BJ (cell line): ENCODE results near the gene ZNF148. TPM values are rescaled to one million over a fixed set of nuclear protein-coding genes. Genes with fewer than 3 reads are reported as not detected.
A peak's percentile ranks its signal among the peaks of the same experiment; 100 is the strongest.

ENCODE experiments used
- CTCF ChIA-PET: fragments of 350-600 bp; formaldehyde crosslinking; extraction: SDS; loops from one replicate; lab custom pipeline; 2021; ENCODE audit warnings: antibody characterized with exemption, inconsistent platforms; lab: Yijun Ruan, JAX
- POLR2A ChIA-PET: fragments of 300-600 bp; sonication (Branson Sonifier 250); formaldehyde crosslinking; extraction: SDS; loops from one replicate; lab custom pipeline; 2021; ENCODE audit warnings: antibody characterized with exemption; lab: Charles Lee
- DNase-seq: peaks from one replicate; pipeline ENCODE4 v3.0.0-alpha.2; 2011; ENCODE audit warnings: low read depth
- H3K27me3 ChIP-seq: 2 replicates; pipeline ENCODE4 v1.6.0; 2011; ENCODE audit warnings: low read length; ENCODE audit not compliant: control insufficient read depth, insufficient read depth
- H3K36me3 ChIP-seq: 2 replicates; pipeline ENCODE4 v1.5.1; 2011; ENCODE audit warnings: low read length; ENCODE audit not compliant: control insufficient read depth, insufficient read depth
- H3K4me3 ChIP-seq: 2 replicates; pipeline ENCODE4 v1.5.1; 2011; ENCODE audit warnings: low read depth, mild to moderate bottlenecking, control low read depth, low read length
- CTCF ChIP-seq: IDR thresholded peaks from 2 replicates; pipeline ENCODE4 v1.5.1; 2011; ENCODE audit warnings: low read depth, mild to moderate bottlenecking, control low read depth, inconsistent platforms, low read length, moderate library complexity; ENCODE audit not compliant: insufficient read depth
- polyA minus RNA-seq: library from RNA; depleted of rRNA, polyadenylated mRNA; stranded (reverse); fragments of >200 nt; gene quantifications from 2 replicates; pipeline ENCODE4 v1.2.3, GENCODE V29; 2011; rRNA and poly(A)+ RNA removed
- polyA plus RNA-seq: library from polyadenylated mRNA; depleted of rRNA; stranded (reverse); fragments of >200 nt; gene quantifications from 2 replicates; pipeline ENCODE4 v1.2.3, GENCODE V29; 2011; rRNA removed

Gene ZNF148
- polyA plus RNA-seq (18.4 and 31.7 TPM in 2 replicates), polyA minus RNA-seq (36.1 and 42.7 TPM in 2 replicates)

GRCh38 chr3:125374996-125375941 lies at the start of gene ZNF148:
TSS of gene ZNF148 (minus strand) at chr3:125375325. CDS start at chr3:125313640, 61,685 bp downstream.
- TF ChIP-seq CTCF: peak; percentile 13; the same call in 1 of the 2 replicates
- Histone ChIP-seq H3K36me3 (no peaks in the 10 kb centered on the region), H3K4me3 (peak within 1 kb of the TSS; percentile 78), H3K27me3 (no peaks in the 10 kb centered on the region)
- no peak for DNase-seq
- ChIA-PET CTCF (interaction anchor here (0.8 kb wide), 1 partner anchor 176 kb away, joined by 3 read pairs; no protein-coding TSS in a partner anchor), POLR2A (interaction anchor here (0.6 kb wide), 2 partner anchors 11 to 40 kb away, joined by 3 read pairs; no protein-coding TSS in a partner anchor)

GRCh38 chr3:125418306-125418705 lies 43.2 kb upstream of the ZNF148 start:
- no peaks in the 10 kb centered on the region for H3K36me3 ChIP-seq
- no peak for TF ChIP-seq CTCF
- POLR2A ChIA-PET: no interaction called here
- no peak for DNase-seq
- CTCF ChIA-PET: no interaction called here
- H3K27me3 ChIP-seq: no peaks in the 10 kb centered on the region
- H3K4me3 ChIP-seq: no peak overlapping the region

GRCh38 chr3:125416235-125416634 lies 41.1 kb upstream of the ZNF148 start:
- Histone ChIP-seq H3K4me3 (no peak overlapping the region), H3K27me3 (no peaks in the 10 kb centered on the region), H3K36me3 (no peaks in the 10 kb centered on the region)
- no peak for DNase-seq
- ChIA-PET CTCF (interaction anchor here (1.6 kb wide), 1 partner anchor 10 kb away, joined by 6 read pairs; no protein-coding TSS in a partner anchor), POLR2A (no interaction called here)
- no peak for TF ChIP-seq CTCF

- DNase-seq: no peak
- CTCF ChIA-PET: interaction anchor here (1.2 to 1.8 kb wide), 3 partner anchors 10 to 12 kb away, joined by 3 to 6 read pairs (median 4); no protein-coding TSS in a partner anchor
- no peaks in the 10 kb centered on the region for H3K36me3 ChIP-seq
- POLR2A ChIA-PET: no interaction called here
- H3K27me3 ChIP-seq: no peaks in the 10 kb centered on the region
- H3K4me3 ChIP-seq: no peak overlapping the region
- TF ChIP-seq CTCF: no peak
Measured at GRCh38 chr3:125414669-125415068, 39.5 kb upstream of the ZNF148 start.

GRCh38 chr3:125410922-125411321 lies 35.8 kb upstream of the ZNF148 start:
- POLR2A ChIA-PET: no interaction called here
- CTCF ChIA-PET: no interaction called here
- Histone ChIP-seq H3K27me3 (peaks cover 1% of the 10 kb centered on the region; the same call in 1 of the 2 replicates), H3K36me3 (no peaks in the 10 kb centered on the region), H3K4me3 (no peak overlapping the region)
- no peak for DNase-seq
- TF ChIP-seq CTCF: no peak
